ENCODE data around the gene FHAD1.

DNA sequence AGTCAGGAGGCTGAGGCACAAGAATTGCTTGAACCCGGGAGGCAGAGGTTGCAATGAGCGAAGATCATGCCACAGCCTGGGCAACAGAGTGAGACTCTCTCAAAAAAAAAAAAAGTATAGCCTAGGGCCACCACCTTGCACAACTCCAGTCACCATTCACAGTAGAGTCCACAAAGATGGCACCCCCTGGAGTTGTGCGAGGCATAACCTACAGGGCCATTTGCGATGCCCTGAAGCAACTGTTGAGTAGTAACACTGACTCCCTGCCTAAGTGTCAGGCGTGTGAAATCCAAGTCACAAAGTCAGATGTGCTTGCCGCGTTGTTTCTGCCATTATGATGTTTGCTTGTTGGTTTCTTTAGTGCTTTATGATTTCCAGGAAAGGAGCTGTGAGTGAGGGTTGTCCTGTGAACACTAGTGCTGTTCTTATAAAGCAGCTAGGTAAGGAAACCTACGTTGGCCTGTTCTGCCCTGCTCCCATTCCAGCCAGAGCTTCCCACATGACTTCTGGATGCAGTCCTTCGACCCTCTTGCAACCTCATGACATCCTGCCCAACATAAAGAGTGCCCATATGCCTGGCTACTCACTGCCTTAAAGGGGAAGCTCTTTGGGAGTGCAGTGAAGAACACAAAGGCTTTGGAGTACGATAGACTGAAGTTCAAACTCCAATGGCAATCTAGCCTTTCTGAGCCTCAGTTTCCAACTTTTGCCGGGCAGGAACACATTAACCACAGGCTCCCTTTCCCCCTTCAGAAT, 29.8 kb downstream of the FHAD1 start:
- TF ChIP-seq, protein P1, sequence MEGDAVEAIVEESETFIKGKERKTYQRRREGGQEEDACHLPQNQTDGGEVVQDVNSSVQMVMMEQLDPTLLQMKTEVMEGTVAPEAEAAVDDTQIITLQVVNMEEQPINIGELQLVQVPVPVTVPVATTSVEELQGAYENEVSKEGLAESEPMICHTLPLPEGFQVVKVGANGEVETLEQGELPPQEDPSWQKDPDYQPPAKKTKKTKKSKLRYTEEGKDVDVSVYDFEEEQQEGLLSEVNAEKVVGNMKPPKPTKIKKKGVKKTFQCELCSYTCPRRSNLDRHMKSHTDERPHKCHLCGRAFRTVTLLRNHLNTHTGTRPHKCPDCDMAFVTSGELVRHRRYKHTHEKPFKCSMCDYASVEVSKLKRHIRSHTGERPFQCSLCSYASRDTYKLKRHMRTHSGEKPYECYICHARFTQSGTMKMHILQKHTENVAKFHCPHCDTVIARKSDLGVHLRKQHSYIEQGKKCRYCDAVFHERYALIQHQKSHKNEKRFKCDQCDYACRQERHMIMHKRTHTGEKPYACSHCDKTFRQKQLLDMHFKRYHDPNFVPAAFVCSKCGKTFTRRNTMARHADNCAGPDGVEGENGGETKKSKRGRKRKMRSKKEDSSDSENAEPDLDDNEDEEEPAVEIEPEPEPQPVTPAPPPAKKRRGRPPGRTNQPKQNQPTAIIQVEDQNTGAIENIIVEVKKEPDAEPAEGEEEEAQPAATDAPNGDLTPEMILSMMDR (conservative IDR thresholded peaks at IDR 0.05 in 1 of 2, IDR thresholded peaks at IDR 0.05 in 1 of 2; ENCODE audit: extremely low read depth in 1 of 2, insufficient read depth in 1 of 2, low read depth in 1 of 2, low read length in 2 of 2) = no peak
- TF ChIP-seq EZH2 (IDR thresholded peaks at IDR 0.05; ENCODE audit: borderline replicate concordance, low read length) = no peak

Measured in mammary epithelial cell (primary cell).